ES-I3 (cell line): Measurements from ENCODE around the gene PSD4.
A peak's percentile ranks its signal among the peaks of the same experiment; 100 is the strongest.

Experiments used
- H3K36me3 ChIP-seq: 2 replicates; pipeline ENCODE4 v1.6.1; 2013; ENCODE audit warnings: mild to moderate bottlenecking, low read length, control low read depth, moderate library complexity; ENCODE audit not compliant: insufficient read depth
- H3K4me1 ChIP-seq: 2 replicates; pipeline ENCODE4 v1.6.1; 2013; ENCODE audit warnings: mild to moderate bottlenecking, control low read depth, low read length; ENCODE audit not compliant: insufficient read depth
- H3K9ac ChIP-seq: 2 replicates; pipeline ENCODE4 v1.6.1; 2013; ENCODE audit warnings: low read depth, mild to moderate bottlenecking, low read length, moderate library complexity
- H3K9me3 ChIP-seq: 2 replicates; pipeline ENCODE4 v1.6.1; 2013; ENCODE audit warnings: mild to moderate bottlenecking, low read length, moderate library complexity; ENCODE audit not compliant: control insufficient read depth, insufficient read depth

The PSD4 gene

GRCh38 chr2:113182471-113183260, 8.9 kb downstream of the PSD4 start:
- H3K36me3 ChIP-seq: no peaks in the 10 kb centered on the region

GRCh38 chr2:113183264-113183663, 9.5 kb downstream of the PSD4 start:
- Histone ChIP-seq H3K9ac (no peak overlapping the region), H3K36me3 (no peaks in the 10 kb centered on the region), H3K4me1 (peaks cover 5% of the 10 kb centered on the region; the same call in 1 of the 2 replicates), H3K9me3 (no peaks in the 10 kb centered on the region)

More at GRCh38 chr2:113182471-113183260, 8.9 kb downstream of the PSD4 start:
- peaks cover 5% of the 10 kb centered on the region; the same call in 1 of the 2 replicates for H3K4me1 ChIP-seq
- H3K9ac ChIP-seq: no peak overlapping the region
- H3K9me3 ChIP-seq: no peaks in the 10 kb centered on the region

- Histone ChIP-seq H3K9me3 (no peaks in the 10 kb centered on the region), H3K36me3 (no peaks in the 10 kb centered on the region), H3K9ac (no peak overlapping the region), H3K4me1 (peaks cover 5% of the 10 kb centered on the region; the same call in 1 of the 2 replicates)
Observed at GRCh38 chr2:113183703-113184102, 9.9 kb downstream of the PSD4 start.

- Histone ChIP-seq H3K9ac (no peak overlapping the region), H3K4me1 (peaks cover 5% of the 10 kb centered on the region; the same call in 1 of the 2 replicates), H3K36me3 (no peaks in the 10 kb centered on the region), H3K9me3 (no peaks in the 10 kb centered on the region)
Observed at GRCh38 chr2:113184531-113185230, 10.9 kb downstream of the PSD4 start.

- Histone ChIP-seq H3K9me3 (no peaks in the 10 kb centered on the region), H3K36me3 (no peaks in the 10 kb centered on the region), H3K4me1 (no peaks in the 10 kb centered on the region), H3K9ac (no peak overlapping the region)
Observed at GRCh38 chr2:113185664-113186432, 12.1 kb downstream of the PSD4 start.

GRCh38 chr2:113186433-113186796, 12.6 kb downstream of the PSD4 start:
- H3K4me1 ChIP-seq: no peaks in the 10 kb centered on the region
- H3K9ac ChIP-seq: no peak overlapping the region
- H3K36me3 ChIP-seq: no peaks in the 10 kb centered on the region
- H3K9me3 ChIP-seq: no peaks in the 10 kb centered on the region

GRCh38 chr2:113187771-113188170, 14.0 kb downstream of the PSD4 start:
- no peaks in the 10 kb centered on the region for H3K36me3 ChIP-seq
- no peak overlapping the region for H3K9ac ChIP-seq
- H3K9me3 ChIP-seq: no peaks in the 10 kb centered on the region
- H3K4me1 ChIP-seq: no peaks in the 10 kb centered on the region

- Histone ChIP-seq H3K4me1 (no peaks in the 10 kb centered on the region), H3K9me3 (no peaks in the 10 kb centered on the region), H3K9ac (no peak overlapping the region), H3K36me3 (no peaks in the 10 kb centered on the region)
Observed at GRCh38 chr2:113190871-113191270, 17.1 kb downstream of the PSD4 start.

GRCh38 chr2:113192459-113193100, 18.8 kb downstream of the PSD4 start:
- no peak overlapping the region for H3K9ac ChIP-seq
- no peaks in the 10 kb centered on the region for H3K9me3 ChIP-seq
- no peaks in the 10 kb centered on the region for H3K4me1 ChIP-seq
- H3K36me3 ChIP-seq: no peaks in the 10 kb centered on the region

- Histone ChIP-seq H3K9me3 (no peaks in the 10 kb centered on the region), H3K9ac (no peak overlapping the region), H3K4me1 (no peaks in the 10 kb centered on the region), H3K36me3 (no peaks in the 10 kb centered on the region)
Observed at GRCh38 chr2:113195923-113196501, 22.2 kb downstream of the PSD4 start.

- no peaks in the 10 kb centered on the region for H3K36me3 ChIP-seq
- no peaks in the 10 kb centered on the region for H3K4me1 ChIP-seq
- no peak overlapping the region for H3K9ac ChIP-seq
- no peaks in the 10 kb centered on the region for H3K9me3 ChIP-seq
Observed at GRCh38 chr2:113196839-113197238, 23.1 kb downstream of the PSD4 start.

GRCh38 chr2:113197347-113198047, 23.7 kb downstream of the PSD4 start:
- no peaks in the 10 kb centered on the region for H3K36me3 ChIP-seq

GRCh38 chr2:113198048-113198789, 24.4 kb downstream of the PSD4 start:
- H3K9ac ChIP-seq: peak overlapping the region; percentile 53; the same call in 1 of the 2 replicates
- no peaks in the 10 kb centered on the region for H3K4me1 ChIP-seq
- no peaks in the 10 kb centered on the region for H3K36me3 ChIP-seq
- no peaks in the 10 kb centered on the region for H3K9me3 ChIP-seq

More at GRCh38 chr2:113197347-113198047, 23.7 kb downstream of the PSD4 start:
- Histone ChIP-seq H3K4me1 (no peaks in the 10 kb centered on the region), H3K9ac (no peak overlapping the region), H3K9me3 (no peaks in the 10 kb centered on the region)
